HG03196 (cell line): ENCODE measurements around the gene SORCS3.

Experiments
- ATAC-seq: cut with Tn5 transposase; IDR thresholded peaks from one replicate; pipeline ENCODE4 v1.9.1; 2021; ENCODE audit not compliant: unreplicated experiment

The SORCS3 gene

DNA sequence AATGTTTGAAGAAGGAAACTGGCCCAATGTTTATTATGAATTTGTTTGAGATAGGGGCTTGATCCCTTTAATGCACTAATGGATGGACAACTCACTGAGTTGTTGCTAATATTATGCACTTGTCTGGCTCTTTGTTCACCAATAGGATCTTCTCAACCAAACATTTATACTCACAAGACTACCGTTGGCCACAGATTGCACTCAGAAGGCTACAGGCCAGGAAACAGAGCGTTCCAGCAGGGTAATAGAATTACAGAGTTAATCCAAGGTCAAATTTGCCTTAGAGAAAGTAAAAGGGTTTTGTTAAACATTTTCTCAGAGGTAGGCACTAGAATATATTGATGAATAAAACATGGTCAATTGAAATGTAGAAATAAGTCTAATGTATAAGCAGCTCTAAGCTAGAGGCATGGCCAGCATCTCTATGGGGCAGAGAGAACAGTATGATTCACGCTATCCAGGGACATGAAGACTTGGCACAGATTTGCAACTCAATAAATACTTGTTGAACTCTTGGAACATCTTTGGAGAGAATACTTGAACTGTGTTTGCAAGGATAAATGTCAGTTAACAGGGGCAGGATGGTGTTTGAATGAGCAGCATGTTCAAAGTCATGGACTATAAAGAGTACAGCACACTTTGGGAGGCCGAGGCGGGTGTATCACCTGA, 606.9 kb downstream of the SORCS3 start:
- ATAC-seq = no peak

DNA sequence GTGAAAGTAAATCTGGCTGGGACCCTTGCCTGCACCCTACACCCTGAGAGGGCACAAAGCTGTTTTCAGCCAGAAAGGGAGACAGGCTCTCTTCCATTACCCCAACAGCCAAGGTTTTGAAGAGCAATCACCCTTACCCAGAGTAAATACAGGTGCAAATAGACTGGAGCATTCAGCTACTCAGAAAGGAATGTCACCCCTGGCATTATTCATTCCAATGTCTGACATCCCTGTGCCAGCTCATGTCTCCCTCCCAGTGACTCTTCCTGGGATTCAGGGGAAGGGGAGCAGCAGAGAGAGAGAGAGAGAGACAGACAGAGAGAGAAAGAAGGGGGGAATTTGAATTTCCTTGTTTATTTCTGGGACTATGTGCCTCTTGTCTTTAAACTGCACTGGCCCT, 611.8 kb downstream of the SORCS3 start:
- ATAC-seq = no peak

- ATAC-seq = no peak
Observed at GRCh38 chr10:105253515-105254212, 612.6 kb downstream of the SORCS3 start.

DNA sequence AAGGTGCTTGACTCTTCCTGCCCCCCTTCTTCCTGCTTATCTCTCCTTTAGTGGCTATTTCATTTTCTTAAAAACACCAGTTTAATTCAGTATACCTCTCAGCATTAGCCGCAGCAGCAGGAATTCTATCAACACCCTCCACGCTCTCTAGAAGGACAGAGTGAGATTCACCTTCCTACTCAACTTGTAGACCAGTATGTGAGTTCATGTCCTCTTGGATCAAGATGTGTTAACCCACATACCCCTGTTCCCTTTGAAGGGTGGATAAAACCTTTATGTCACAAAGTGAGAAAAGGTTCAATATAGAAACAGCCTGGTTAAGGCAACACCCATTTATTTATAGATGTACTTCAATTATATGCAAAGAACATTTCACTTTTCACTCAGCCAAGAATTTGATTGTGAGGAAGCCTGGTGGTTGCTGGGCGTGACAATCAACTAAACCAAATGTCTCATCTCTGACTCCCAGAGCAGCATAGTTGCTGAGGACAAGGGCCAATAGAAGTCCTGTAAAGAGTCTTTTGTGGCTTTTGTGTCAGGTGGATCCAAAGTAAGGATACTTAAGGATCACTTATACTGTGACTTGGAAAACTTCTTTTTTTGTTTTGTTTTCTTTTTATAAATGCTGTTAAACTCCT, 617.1 kb downstream of the SORCS3 start:
- ATAC-seq = no peak

GRCh38 chr10:105258674-105259065, 617.6 kb downstream of the SORCS3 start:
- ATAC-seq = no peak

DNA sequence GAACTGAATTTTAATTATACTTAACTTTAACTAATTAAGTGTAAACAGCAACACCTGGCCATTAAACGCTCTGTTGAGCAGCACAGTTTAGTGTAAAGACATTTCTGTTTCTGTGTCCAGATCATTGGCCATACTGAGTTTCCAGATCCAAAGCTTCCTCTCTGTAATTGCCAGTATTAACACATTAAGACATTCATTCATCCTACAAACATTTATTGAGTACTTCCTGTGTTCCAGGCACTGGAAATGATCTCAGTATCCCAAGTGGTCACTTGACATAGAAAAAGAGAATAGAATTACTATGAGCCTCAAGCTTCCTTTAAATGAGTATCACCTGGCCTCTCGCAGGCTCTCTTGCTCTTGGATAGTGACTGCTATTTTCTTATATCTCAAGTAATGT, 618.1 kb downstream of the SORCS3 start:
- ATAC-seq = no peak

- no peak for ATAC-seq
Observed at GRCh38 chr10:105262666-105263065, 621.6 kb downstream of the SORCS3 start.

DNA sequence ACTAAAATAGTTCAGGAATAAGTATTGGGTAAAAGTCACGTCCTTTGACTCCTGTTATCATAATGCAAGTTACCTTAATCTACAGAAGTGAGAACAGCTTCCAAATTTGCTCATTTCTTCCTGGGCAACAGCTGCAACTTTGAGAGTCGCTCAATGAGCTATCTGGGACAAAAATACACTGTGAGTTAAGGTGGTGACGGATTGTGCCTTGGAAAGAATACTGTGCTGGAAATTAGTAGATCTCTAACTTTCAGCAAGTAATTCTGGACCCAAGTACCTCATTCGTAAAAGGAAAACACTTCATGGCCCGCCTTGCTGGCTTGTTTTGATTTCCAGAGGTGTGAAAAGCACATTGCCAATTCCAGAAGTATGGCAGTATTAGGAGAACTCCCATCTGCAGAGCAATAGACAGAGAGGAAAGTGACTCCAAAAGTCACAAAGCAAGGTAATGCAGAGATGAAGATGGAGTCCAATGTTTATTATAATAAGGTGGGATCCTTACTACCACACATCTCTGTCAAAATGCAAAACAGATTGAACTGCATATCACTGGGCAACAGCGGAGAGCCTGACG, 626.0 kb downstream of the SORCS3 start:
- ATAC-seq = no peak

GRCh38 chr10:105268961-105269360, 627.9 kb downstream of the SORCS3 start:
- no peak for ATAC-seq

DNA sequence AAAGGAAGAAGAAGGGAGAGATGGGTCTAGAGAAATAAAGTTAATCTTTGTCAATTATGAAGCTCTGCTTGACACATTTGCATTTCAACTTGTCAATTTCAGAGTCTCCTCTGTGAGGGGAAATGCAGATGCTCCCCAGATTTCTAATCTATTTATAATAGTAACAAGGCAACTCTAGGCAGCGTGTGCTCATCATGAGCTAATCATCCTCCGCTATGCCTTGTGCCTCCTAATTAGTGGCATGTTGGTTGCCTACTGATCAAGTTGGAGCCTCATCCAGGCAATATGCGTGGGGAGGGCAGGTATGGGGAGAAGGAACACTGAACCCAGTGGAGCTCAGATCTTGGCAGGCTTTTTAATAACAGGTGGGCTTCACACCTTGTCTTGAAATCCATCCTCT, 628.6 kb downstream of the SORCS3 start:
- no peak for ATAC-seq

GRCh38 chr10:105274556-105275070, 633.5 kb downstream of the SORCS3 start:
- no peak for ATAC-seq

DNA sequence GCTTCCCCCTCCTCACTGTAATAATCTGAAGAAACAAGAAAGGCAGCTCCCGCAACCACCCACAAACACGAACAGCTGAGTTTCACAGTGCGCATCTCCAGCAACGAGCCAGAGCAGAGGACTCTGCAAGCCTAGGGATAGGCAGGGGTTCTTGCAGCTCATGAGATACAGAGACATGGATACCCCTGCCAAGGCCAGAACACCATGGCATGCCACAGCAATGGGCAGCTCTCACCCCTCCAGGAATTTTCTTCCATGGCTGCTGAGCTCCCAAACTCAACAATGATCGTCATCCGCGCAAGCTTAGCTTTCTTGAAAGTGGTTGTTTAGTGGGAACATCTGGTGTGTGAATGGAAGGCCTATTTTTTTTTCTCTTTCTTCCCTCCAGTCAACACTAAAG, 637.3 kb downstream of the SORCS3 start:
- no peak for ATAC-seq

DNA sequence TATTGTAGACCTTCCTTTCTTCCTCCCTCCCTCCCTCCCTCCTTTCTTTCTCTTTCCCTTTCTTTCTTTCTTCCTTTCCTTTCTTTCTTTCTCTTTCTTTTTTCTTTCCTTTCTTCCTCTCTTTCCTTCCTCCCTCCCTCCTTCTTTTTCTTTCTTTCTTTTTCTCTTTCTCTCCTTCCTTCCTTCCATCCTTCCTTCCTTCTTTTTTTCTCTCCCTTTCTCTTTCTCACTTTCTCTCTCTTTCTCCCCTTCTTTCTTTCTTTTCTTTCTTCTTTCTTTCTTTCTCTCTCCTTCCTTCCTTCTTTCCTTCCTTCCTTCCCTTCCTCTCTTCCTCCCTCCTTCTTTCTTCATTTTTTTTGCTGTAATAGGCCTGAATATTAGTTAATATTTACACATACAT, 638.0 kb downstream of the SORCS3 start:
- no peak for ATAC-seq

DNA sequence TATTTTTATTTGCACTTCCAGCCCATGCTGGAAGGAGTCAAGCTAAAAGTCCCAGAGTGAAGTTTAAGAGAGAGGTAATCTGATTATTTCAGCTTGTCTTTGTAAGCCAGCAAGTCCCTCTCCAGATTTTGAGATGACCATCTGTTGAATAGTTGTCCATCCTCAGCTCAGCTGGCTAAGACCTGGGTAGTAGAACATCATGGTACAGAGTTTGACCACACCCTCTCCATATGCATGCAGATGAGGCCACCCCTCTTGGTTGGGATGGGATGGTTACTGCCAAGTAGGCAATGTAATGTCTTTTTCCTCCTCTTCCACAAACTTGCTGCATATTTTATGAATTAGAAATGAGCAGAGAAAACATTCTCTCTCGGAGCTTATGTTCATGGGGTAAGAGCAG, 639.8 kb downstream of the SORCS3 start:
- ATAC-seq = no peak

- no peak for ATAC-seq
Observed at GRCh38 chr10:105284476-105285215, 643.6 kb downstream of the SORCS3 start.

- no peak for ATAC-seq
Observed at GRCh38 chr10:105288026-105288425, 646.9 kb downstream of the SORCS3 start.

- no peak for ATAC-seq
Observed at GRCh38 chr10:105288613-105289012, 647.5 kb downstream of the SORCS3 start.

- no peak for ATAC-seq
Observed at GRCh38 chr10:105291571-105291970, 650.5 kb downstream of the SORCS3 start.

DNA sequence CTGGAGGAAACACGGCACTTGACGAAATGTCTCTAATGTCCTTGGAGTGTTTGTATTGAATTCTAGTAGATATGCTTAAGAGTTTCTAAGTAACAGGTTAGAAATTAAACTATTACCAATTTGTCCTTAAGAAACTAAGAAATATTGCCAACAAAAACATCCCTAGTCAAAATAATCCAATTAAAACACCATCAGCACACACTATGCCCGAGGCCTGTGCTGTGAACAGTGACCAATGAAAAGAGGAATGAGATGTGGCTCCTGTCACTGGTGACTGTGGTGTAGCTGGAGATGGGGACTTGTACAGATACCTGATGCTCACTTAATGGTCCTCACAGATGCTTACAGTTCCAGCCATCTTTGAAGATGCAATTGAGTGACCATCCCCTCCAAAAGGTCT, 651.1 kb downstream of the SORCS3 start:
- no peak for ATAC-seq
